ENCODE results near the gene RASD2.

DNA sequence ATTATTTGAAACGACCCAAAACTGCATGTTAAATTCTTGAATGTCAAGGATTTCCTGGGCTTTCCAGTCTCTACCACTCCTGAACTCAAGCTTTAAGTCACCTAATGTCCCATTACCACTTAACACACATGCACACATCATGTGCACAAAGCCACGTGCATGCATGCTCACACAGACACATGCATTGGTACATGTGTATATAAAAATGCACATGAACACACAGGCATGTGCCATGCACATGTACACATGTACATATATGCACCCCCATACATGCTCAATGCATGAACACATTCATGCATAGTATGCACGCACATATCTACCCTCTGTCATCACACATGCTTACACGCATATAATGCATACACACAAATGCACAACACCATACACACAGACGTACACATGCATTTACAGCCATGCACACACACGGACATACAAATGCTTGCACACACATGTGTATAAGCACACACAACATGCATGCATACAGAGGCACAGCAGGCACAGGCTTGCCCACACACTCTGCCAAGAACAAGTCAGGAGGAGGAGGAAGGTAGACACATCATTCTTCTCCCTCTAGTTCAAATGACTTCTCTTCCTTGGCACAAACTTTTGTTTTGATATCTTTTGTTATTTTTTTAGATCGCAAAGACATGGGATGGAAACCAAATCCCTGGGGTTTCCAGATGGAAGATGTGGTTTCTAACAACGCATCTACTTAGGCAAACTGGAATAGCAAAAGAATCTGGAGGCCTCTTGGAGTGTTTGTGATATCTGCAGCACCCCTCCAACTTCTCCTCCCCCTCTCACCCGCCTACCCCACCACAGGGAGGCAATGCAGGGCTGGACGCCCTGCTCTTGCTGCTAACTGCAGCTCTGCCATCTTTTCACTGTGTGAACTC is 24.6 kb downstream of the RASD2 start:
- TF ChIP-seq CTCF (IDR thresholded peaks at IDR 0.05; ENCODE audit: insufficient read depth, low read depth, low read length) (no peak), EZH2 (IDR thresholded peaks at IDR 0.05; ENCODE audit: insufficient read depth, low read length) (no peak)

All from astrocyte (in vitro differentiated cells and primary cell).